RWPE2 (cell line): ENCODE results near the gene LPIN2.

Experiments
- ATAC-seq: fragments of 200-7000 bp; cut with Tn5 transposase; 3 replicates; pipeline ENCODE4 v1.9.1; 2021; ENCODE audit warnings: low read depth
- DNase-seq: peaks from one replicate; pipeline ENCODE4 v3.0.0-alpha.2; 2020; ENCODE audit warnings: low spot score
- H3K27ac ChIP-seq: fragments of 450-650 bp; 2 replicates; pipeline ENCODE4 v1.5.1; 2017; ENCODE audit warnings: mild to moderate bottlenecking; ENCODE audit not compliant: poor library complexity, severe bottlenecking
- H3K27me3 ChIP-seq: fragments of 250-450 bp; sonication (Bioruptor Pico); 2 replicates; pipeline ENCODE4 v1.5.1; 2021; ENCODE audit warnings: mild to moderate bottlenecking, moderate library complexity; ENCODE audit not compliant: insufficient read depth, poor library complexity, severe bottlenecking
- H3K36me3 ChIP-seq: fragments of 250-450 bp; sonication (Bioruptor Pico); 2 replicates; pipeline ENCODE4 v1.5.1; 2020; ENCODE audit warnings: low read depth, mild to moderate bottlenecking, moderate library complexity
- H3K4me1 ChIP-seq: fragments of 250-450 bp; sonication (Bioruptor Pico); 2 replicates; pipeline ENCODE4 v1.5.1; 2021; ENCODE audit warnings: mild to moderate bottlenecking, moderate library complexity; ENCODE audit not compliant: insufficient read depth, poor library complexity, severe bottlenecking
- H3K4me3 ChIP-seq: fragments of 250-450 bp; sonication (Bioruptor Pico); 2 replicates; pipeline ENCODE4 v1.5.1; 2021; ENCODE audit warnings: mild to moderate bottlenecking, moderate library complexity; ENCODE audit not compliant: severe bottlenecking
- H3K9me3 ChIP-seq: fragments of 250-450 bp; sonication (Bioruptor Pico); 2 replicates; pipeline ENCODE4 v1.5.1; 2021; ENCODE audit warnings: mild to moderate bottlenecking, moderate library complexity; ENCODE audit not compliant: severe bottlenecking
- CTCF ChIP-seq: fragments of 450-650 bp; IDR thresholded peaks from one replicate; pipeline ENCODE4 v1.5.1; 2017; ENCODE audit warnings: mild to moderate bottlenecking, moderate library complexity; ENCODE audit not compliant: poor library complexity, severe bottlenecking

LPIN2 gene

GRCh38 chr18:2970772-2971659 is 41.9 kb downstream of the LPIN2 start:
- no peak overlapping the region for H3K27ac ChIP-seq
- DNase-seq (no peak), ATAC-seq (no peak)
- H3K4me3 ChIP-seq: no peak overlapping the region
- no peaks in the 10 kb centered on the region for H3K36me3 ChIP-seq
- H3K27me3 ChIP-seq: no peaks in the 10 kb centered on the region
- no peaks in the 10 kb centered on the region for H3K9me3 ChIP-seq
- H3K4me1 ChIP-seq: no peaks in the 10 kb centered on the region
- no peak for TF ChIP-seq CTCF

- H3K4me1 ChIP-seq: no peaks in the 10 kb centered on the region
- no peaks in the 10 kb centered on the region for H3K36me3 ChIP-seq
- H3K9me3 ChIP-seq: no peaks in the 10 kb centered on the region
- H3K4me3 ChIP-seq: no peak overlapping the region
- DNase-seq (no peak), ATAC-seq (no peak)
- no peaks in the 10 kb centered on the region for H3K27me3 ChIP-seq
- H3K27ac ChIP-seq: no peak overlapping the region
- TF ChIP-seq CTCF: no peak
These were observed 42.6 kb downstream of the LPIN2 start for GRCh38 chr18:2970344-2970743.

- ATAC-seq: no peak
- H3K4me1 ChIP-seq: no peaks in the 10 kb centered on the region
- DNase-seq: no peak
These were observed 43.2 kb downstream of the LPIN2 start for GRCh38 chr18:2969695-2970094.

GRCh38 chr18:2968606-2969005 is 44.3 kb downstream of the LPIN2 start:
- Histone ChIP-seq H3K27me3 (no peaks in the 10 kb centered on the region), H3K4me3 (no peak overlapping the region), H3K9me3 (no peaks in the 10 kb centered on the region), H3K4me1 (no peaks in the 10 kb centered on the region), H3K27ac (no peak overlapping the region), H3K36me3 (no peaks in the 10 kb centered on the region)
- no peak for DNase-seq
- TF ChIP-seq CTCF: no peak
- ATAC-seq: no peak

More at GRCh38 chr18:2969695-2970094, 43.2 kb downstream of the LPIN2 start:
- no peak for TF ChIP-seq CTCF
- Histone ChIP-seq H3K27ac (no peak overlapping the region), H3K4me3 (no peak overlapping the region), H3K36me3 (no peaks in the 10 kb centered on the region), H3K9me3 (no peaks in the 10 kb centered on the region), H3K27me3 (no peaks in the 10 kb centered on the region)

- no peak overlapping the region for H3K4me3 ChIP-seq
- no peaks in the 10 kb centered on the region for H3K36me3 ChIP-seq
- H3K9me3 ChIP-seq: no peaks in the 10 kb centered on the region
- H3K4me1 ChIP-seq: no peaks in the 10 kb centered on the region
- DNase-seq (no peak), ATAC-seq (no peak)
- no peak overlapping the region for H3K27ac ChIP-seq
- H3K27me3 ChIP-seq: no peaks in the 10 kb centered on the region
- TF ChIP-seq CTCF: no peak
These were observed 45.1 kb downstream of the LPIN2 start for GRCh38 chr18:2967820-2968219.
